Erythroblast (primary cell): ENCODE measurements around the gene FERMT3.

ENCODE experiments used
- GATA1 ChIP-seq: IDR thresholded peaks from 2 replicates; pipeline ENCODE4 v1.6.1; 2011; ENCODE audit warnings: low read depth, mild to moderate bottlenecking, control low read depth, low read length, moderate library complexity
- POLR2A ChIP-seq: IDR thresholded peaks from 2 replicates; pipeline ENCODE4 v1.6.1; 2011; ENCODE audit warnings: mild to moderate bottlenecking, low read length

- no peak for TF ChIP-seq POLR2A
- TF ChIP-seq GATA1, result no peak
Observed at GRCh38 chr11:64238076-64238475, 31.6 kb downstream of the FERMT3 start.
